OCI-LY1 (cell line): ENCODE measurements around the gene ELL3.
A peak's percentile ranks its signal among the peaks of the same experiment; 100 is the strongest.
"Not testable (repeated sequence)": the region's sequence is repeated elsewhere in the genome, so short reads cannot be mapped to it uniquely, and the experiment has no call there.

ENCODE experiments used
- H2AFZ ChIP-seq: fragments of 200-600 bp; sonication (generic), shearing (Covaris generic); 2 replicates; pipeline ENCODE4 v1.6.0; 2014; ENCODE audit warnings: antibody characterized with exemption, mild to moderate bottlenecking, low read length
- H3F3A ChIP-seq: fragments of 200-600 bp; sonication (generic), shearing (Covaris generic); 2 replicates; pipeline ENCODE4 v1.6.0; 2014; ENCODE audit warnings: mild to moderate bottlenecking, antibody characterized with exemption, low read length, moderate library complexity; ENCODE audit not compliant: insufficient read depth
- H3K27ac ChIP-seq: fragments of 200-600 bp; sonication (generic); 2 replicates; pipeline ENCODE4 v1.5.1; 2014; ENCODE audit warnings: low read length, mixed run types, mild to moderate bottlenecking, low read depth; ENCODE audit not compliant: poor library complexity, severe bottlenecking
- H3K27me3 ChIP-seq: fragments of 200-600 bp; sonication (generic); 2 replicates; pipeline ENCODE4 v1.6.0; 2014; ENCODE audit warnings: antibody characterized with exemption, mild to moderate bottlenecking, low read length, moderate library complexity; ENCODE audit not compliant: insufficient read depth
- H3K36me3 ChIP-seq: fragments of 200-600 bp; sonication (generic); 2 replicates; pipeline ENCODE4 v1.6.1; 2014; ENCODE audit warnings: mild to moderate bottlenecking, antibody characterized with exemption, low read length, moderate library complexity, mixed read lengths; ENCODE audit not compliant: insufficient read depth
- H3K4me1 ChIP-seq: fragments of 200-600 bp; sonication (generic); 2 replicates; pipeline ENCODE4 v1.5.1; 2014; ENCODE audit warnings: mild to moderate bottlenecking, low read length, moderate library complexity; ENCODE audit not compliant: insufficient read depth, severe bottlenecking
- H3K4me2 ChIP-seq: fragments of 200-600 bp; sonication (generic), shearing (Covaris generic); 2 replicates; pipeline ENCODE4 v1.6.1; 2014; ENCODE audit warnings: low read length
- H3K4me3 ChIP-seq: fragments of 200-600 bp; sonication (generic); 2 replicates; pipeline ENCODE4 v1.5.1; 2014; ENCODE audit warnings: low read length, low read depth, mild to moderate bottlenecking, mixed read lengths; ENCODE audit not compliant: poor library complexity, severe bottlenecking
- H3K79me2 ChIP-seq: fragments of 200-600 bp; shearing (Covaris generic); 2 replicates; pipeline ENCODE4 v1.6.1; 2016; ENCODE audit warnings: mixed run types, low read length, mixed read lengths; ENCODE audit not compliant: insufficient read depth
- H3K9ac ChIP-seq: fragments of 200-600 bp; sonication (generic), shearing (Covaris generic); 2 replicates; pipeline ENCODE4 v1.6.1; 2014; ENCODE audit warnings: mild to moderate bottlenecking, low read length, mixed read lengths
- H3K9me2 ChIP-seq: fragments of 200-600 bp; sonication (generic), shearing (Covaris generic); 2 replicates; pipeline ENCODE4 v1.6.1; 2014; ENCODE audit warnings: low read depth, mild to moderate bottlenecking, low read length, mixed read lengths
- H3K9me3 ChIP-seq: fragments of 200-600 bp; shearing (Covaris generic); 2 replicates; pipeline ENCODE4 v1.6.1; 2014; ENCODE audit warnings: low read length, mixed read lengths
- H4K20me1 ChIP-seq: fragments of 200-600 bp; sonication (generic), shearing (Covaris generic); 2 replicates; pipeline ENCODE4 v1.6.0; 2016; ENCODE audit warnings: mild to moderate bottlenecking, low read length; ENCODE audit not compliant: insufficient read depth
- CTCF ChIP-seq: fragments of 200-600 bp; sonication (generic), shearing (Covaris generic); IDR thresholded peaks from 2 replicates; pipeline ENCODE4 v1.5.1; 2017; ENCODE audit warnings: mild to moderate bottlenecking, antibody characterized with exemption, low read length, moderate library complexity, mixed read lengths
- EZH2 ChIP-seq: fragments of 200-600 bp; sonication (generic), shearing (Covaris generic); IDR thresholded peaks from 2 replicates; pipeline ENCODE4 v1.8.0; 2017; ENCODE audit warnings: borderline replicate concordance, mixed run types, mild to moderate bottlenecking, antibody characterized with exemption, low read length, moderate library complexity, mixed read lengths

Gene ELL3, protein sequence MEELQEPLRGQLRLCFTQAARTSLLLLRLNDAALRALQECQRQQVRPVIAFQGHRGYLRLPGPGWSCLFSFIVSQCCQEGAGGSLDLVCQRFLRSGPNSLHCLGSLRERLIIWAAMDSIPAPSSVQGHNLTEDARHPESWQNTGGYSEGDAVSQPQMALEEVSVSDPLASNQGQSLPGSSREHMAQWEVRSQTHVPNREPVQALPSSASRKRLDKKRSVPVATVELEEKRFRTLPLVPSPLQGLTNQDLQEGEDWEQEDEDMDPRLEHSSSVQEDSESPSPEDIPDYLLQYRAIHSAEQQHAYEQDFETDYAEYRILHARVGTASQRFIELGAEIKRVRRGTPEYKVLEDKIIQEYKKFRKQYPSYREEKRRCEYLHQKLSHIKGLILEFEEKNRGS

GRCh38 chr15:43776718-43777266, at the start of gene ELL3:
ELL3 (minus strand) TSS chr15:43776966; CDS start chr15:43776901, 65 bp downstream.
- Histone ChIP-seq H3K27ac (peak within 1 kb of the TSS; percentile 98), H3K9me3 (no peaks in the 10 kb centered on the region), H3K4me3 (peak within 1 kb of the TSS; percentile 90), H3K4me1 (peaks cover 63% of the 10 kb centered on the region), H3K36me3 (peaks cover 47% of the 10 kb centered on the region), H3K4me2 (peak within 1 kb of the TSS; percentile 100), H4K20me1 (no peaks in the 10 kb centered on the region), H3K27me3 (no peaks in the 10 kb centered on the region), H2AFZ (no peak within 1 kb of the TSS), H3F3A (peaks cover 27% of the 10 kb centered on the region), H3K79me2 (peaks cover 10% of the 10 kb centered on the region), H3K9ac (peak within 1 kb of the TSS; percentile 96), H3K9me2 (no peaks in the 10 kb centered on the region)
- no peak for TF ChIP-seq CTCF
- no peak for TF ChIP-seq EZH2

- Histone ChIP-seq H3K4me2 (peak overlapping the region; percentile 90), H3K4me1 (peaks cover 67% of the 10 kb centered on the region), H3K4me3 (peak overlapping the region; percentile 80), H3K79me2 (peaks cover 74% of the 10 kb centered on the region), H2AFZ (no peak overlapping the region), H3K9me2 (no peaks in the 10 kb centered on the region), H3K27me3 (no peaks in the 10 kb centered on the region), H3K9me3 (no peaks in the 10 kb centered on the region), H4K20me1 (no peaks in the 10 kb centered on the region), H3K27ac (peak overlapping the region; percentile 81), H3K36me3 (peaks cover 40% of the 10 kb centered on the region), H3F3A (no peaks in the 10 kb centered on the region), H3K9ac (peak overlapping the region; percentile 88; the same call in 1 of the 2 replicates)
- TF ChIP-seq CTCF (no peak), EZH2 (no peak)
Observed at GRCh38 chr15:43826029-43826507, 49.3 kb upstream of the ELL3 start.

GRCh38 chr15:43825305-43825704, 48.5 kb upstream of the ELL3 start:
- peak overlapping the region; percentile 99 for H3K9ac ChIP-seq
- H3K79me2 ChIP-seq, result peaks cover 74% of the 10 kb centered on the region
- not testable (repeated sequence) for H3K9me3 ChIP-seq, H3K27me3 ChIP-seq, H2AFZ ChIP-seq, H3K4me3 ChIP-seq, H3K9me2 ChIP-seq, H3F3A ChIP-seq, H4K20me1 ChIP-seq
- H3K4me1 ChIP-seq, result peaks cover 63% of the 10 kb centered on the region
- H3K27ac ChIP-seq, result peak overlapping the region; percentile 81
- H3K4me2 ChIP-seq, result peak overlapping the region; percentile 81; the same call in 1 of the 2 replicates
- H3K36me3 ChIP-seq, result peaks cover 38% of the 10 kb centered on the region
